Lower leg skin (tissue), 3 donors: ENCODE measurements around the gene DCTN1.

ENCODE experiments used
- POLR2A ChIP-seq, 2 donors: fragments of 450-650 bp; IDR thresholded peaks; one replicate each; pipeline ENCODE4 v1.6.1; 2016 to 2017; ENCODE audit warnings: antibody characterized with exemption in 2 of 2, mild to moderate bottlenecking in 1 of 2, moderate library complexity in 1 of 2
- TF ChIP-seq, protein P1 (sequence below), 3 donors: fragments of 450-650 bp; IDR thresholded peaks; one replicate each; pipeline ENCODE4 v1.5.1; 2016; ENCODE audit warnings: antibody characterized with exemption in 3 of 3, mild to moderate bottlenecking in 3 of 3, moderate library complexity in 2 of 3

GRCh38 chr2:74334931-74335333 is 45.2 kb downstream of the DCTN1 start:
- TF ChIP-seq, protein P1, sequence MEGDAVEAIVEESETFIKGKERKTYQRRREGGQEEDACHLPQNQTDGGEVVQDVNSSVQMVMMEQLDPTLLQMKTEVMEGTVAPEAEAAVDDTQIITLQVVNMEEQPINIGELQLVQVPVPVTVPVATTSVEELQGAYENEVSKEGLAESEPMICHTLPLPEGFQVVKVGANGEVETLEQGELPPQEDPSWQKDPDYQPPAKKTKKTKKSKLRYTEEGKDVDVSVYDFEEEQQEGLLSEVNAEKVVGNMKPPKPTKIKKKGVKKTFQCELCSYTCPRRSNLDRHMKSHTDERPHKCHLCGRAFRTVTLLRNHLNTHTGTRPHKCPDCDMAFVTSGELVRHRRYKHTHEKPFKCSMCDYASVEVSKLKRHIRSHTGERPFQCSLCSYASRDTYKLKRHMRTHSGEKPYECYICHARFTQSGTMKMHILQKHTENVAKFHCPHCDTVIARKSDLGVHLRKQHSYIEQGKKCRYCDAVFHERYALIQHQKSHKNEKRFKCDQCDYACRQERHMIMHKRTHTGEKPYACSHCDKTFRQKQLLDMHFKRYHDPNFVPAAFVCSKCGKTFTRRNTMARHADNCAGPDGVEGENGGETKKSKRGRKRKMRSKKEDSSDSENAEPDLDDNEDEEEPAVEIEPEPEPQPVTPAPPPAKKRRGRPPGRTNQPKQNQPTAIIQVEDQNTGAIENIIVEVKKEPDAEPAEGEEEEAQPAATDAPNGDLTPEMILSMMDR (IDR thresholded peaks at IDR 0.05) = peak in 1 of 3 donors; percentile 73
- TF ChIP-seq POLR2A (IDR thresholded peaks at IDR 0.05) = no peak
